ENCODE data around the gene GPRIN2. TPM values are rescaled to one million over a fixed set of nuclear protein-coding genes. Genes with fewer than 3 reads are reported as not detected.

Gene GPRIN2
- total RNA-seq, 1 donor from 2014 or later: 56.2 TPM

DNA sequence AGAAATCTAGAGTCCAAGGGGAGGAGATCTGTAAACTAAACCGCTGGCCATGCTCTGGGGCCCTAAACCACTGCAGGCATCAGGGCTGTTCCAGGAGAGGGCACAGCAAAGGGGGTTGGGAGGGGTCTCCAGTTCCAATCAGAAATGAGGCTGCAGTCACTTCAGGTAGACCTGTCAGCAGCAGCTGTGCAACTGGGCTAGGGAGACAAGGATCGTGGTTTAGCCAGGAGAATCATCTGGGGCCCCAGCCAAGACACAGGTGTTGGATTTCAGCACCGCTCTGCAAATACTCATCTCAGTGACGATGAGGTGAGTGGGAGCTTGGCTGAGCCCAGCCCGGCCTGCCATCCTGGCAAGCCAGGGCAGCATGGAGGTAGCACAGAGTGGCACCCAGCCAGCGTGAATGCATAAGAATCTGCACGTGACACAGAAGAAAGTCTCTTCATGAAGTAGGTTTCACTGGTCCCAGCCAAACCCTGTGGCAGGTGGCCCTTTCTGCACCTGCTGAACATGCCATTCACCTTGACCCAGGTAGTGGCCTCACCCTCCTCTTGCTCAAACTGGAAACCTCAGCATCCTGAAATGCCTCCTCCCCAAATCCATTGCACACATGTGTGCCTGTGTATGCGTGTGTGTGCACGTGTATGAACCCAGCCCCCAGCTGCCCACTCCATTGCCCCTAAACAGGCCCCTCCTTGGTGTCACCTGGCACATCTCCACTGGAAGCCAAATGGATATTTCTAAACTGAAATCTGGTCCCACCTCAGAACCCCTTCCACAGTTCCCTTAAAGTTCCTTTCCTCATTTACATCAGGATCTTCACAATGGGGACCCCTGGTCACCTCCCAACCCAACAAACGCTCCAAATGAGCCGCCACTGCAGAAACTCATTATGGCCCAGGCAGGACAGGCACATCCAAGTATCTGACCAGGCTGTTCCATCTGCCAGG lies 9.6 kb downstream of the GPRIN2 start:
- H3K4me1 ChIP-seq: peaks cover 4% of the 10 kb centered on the region
- intact Hi-C loops (cut with DNase I): no loop called here
- H3K27me3 ChIP-seq: no peaks in the 10 kb centered on the region
- peak; percentile 58 for ATAC-seq
- TF ChIP-seq, protein P1, sequence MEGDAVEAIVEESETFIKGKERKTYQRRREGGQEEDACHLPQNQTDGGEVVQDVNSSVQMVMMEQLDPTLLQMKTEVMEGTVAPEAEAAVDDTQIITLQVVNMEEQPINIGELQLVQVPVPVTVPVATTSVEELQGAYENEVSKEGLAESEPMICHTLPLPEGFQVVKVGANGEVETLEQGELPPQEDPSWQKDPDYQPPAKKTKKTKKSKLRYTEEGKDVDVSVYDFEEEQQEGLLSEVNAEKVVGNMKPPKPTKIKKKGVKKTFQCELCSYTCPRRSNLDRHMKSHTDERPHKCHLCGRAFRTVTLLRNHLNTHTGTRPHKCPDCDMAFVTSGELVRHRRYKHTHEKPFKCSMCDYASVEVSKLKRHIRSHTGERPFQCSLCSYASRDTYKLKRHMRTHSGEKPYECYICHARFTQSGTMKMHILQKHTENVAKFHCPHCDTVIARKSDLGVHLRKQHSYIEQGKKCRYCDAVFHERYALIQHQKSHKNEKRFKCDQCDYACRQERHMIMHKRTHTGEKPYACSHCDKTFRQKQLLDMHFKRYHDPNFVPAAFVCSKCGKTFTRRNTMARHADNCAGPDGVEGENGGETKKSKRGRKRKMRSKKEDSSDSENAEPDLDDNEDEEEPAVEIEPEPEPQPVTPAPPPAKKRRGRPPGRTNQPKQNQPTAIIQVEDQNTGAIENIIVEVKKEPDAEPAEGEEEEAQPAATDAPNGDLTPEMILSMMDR (IDR thresholded peaks at IDR 0.05): no peak
- peak overlapping the region; percentile 13 for H3K27ac ChIP-seq
- H3K36me3 ChIP-seq: no peaks in the 10 kb centered on the region
- DNase-seq: peak; percentile 91
- H3K9me3 ChIP-seq: no peaks in the 10 kb centered on the region
- no peak overlapping the region for H3K4me3 ChIP-seq

DNA sequence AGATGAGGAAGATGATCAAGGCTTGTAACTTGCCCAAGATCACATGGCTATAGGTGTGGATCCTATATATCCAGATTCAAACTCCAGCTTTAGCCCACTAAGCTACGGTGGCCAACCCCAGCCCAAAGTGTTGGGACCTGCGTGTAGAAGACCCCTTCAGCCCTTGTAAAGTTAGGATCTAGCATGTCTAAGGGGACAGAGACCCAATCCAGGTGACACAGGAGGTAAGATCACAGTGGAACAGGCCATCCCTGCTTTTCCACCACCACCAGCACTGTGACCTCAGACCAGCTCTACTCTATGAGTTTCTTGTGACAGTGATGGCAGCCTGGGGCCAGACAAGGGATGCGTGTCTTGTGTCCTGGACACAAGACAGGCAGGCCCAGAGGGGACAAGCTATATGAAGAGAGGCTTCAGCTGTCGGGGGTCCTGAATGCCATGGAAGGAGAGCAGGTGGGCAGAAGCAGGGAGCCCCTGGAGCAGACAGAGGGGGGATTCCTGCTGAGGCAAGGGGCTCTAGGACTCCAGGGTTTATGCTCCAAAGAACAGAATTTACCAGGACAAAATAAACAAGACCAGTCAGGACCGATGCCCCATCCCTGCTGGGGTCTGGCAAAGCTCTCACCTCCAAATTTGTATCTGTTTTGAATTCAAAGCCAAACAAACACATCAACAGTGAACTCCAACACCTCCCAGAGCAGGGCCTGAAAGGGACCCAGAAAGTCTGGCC lies 10.4 kb downstream of the GPRIN2 start:
- H3K36me3 ChIP-seq: no peaks in the 10 kb centered on the region
- no peak overlapping the region for H3K27ac ChIP-seq
- no peak overlapping the region for H3K4me3 ChIP-seq
- TF ChIP-seq, protein P1 (IDR thresholded peaks at IDR 0.05): no peak
- intact Hi-C loops (cut with DNase I): no loop called here
- H3K4me1 ChIP-seq: peaks cover 6% of the 10 kb centered on the region
- H3K9me3 ChIP-seq: no peaks in the 10 kb centered on the region
- H3K27me3 ChIP-seq: peaks cover 3% of the 10 kb centered on the region
- ATAC-seq (no peak), DNase-seq (peak; percentile 62)

DNA sequence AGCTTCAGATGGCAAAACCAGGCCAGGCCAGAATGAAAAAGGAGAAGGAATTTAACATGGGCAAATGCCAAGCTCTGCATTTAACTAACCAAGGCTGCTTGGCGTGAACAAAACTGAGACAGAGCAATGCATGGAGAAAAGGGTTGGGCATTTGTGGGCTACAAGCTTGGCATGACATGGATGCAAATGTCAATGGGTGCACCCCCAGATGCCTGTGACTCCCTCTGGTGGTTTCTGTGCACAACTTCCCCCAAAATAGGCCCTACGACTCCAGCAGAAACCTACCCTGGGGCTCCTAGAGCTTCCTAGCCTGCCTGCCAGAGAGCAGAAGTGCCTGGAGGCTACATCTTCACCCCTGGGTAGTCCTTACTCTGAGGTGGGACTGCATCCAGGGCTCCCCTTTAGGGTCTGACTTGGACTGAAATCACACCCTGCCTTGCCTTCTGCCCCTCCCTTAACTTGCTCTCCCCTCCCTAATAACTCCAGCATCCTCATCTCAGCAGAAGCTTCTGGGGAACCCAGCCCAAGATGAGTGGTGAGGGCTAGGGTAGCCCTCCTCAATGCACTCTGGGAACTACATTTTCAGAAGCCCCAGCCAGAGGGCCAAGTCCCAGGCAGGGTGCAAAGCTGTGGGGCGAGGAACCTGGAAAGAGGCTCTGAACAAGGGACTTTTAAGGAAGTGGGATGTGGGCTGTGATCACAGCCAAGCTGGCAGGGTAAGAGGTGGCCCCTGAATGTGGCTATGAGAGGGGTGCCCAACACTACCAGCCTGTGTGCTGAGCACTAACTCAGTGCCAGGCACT lies 11.3 kb downstream of the GPRIN2 start:
- DNase-seq: peak; percentile 65
- Histone ChIP-seq H3K36me3 (no peaks in the 10 kb centered on the region), H3K9me3 (no peaks in the 10 kb centered on the region), H3K27ac (no peak overlapping the region), H3K4me1 (peaks cover 15% of the 10 kb centered on the region), H3K27me3 (peaks cover 7% of the 10 kb centered on the region), H3K4me3 (no peak overlapping the region)
- no peak for ATAC-seq
- intact Hi-C loops (cut with DNase I): no loop called here
- TF ChIP-seq, protein P1 (IDR thresholded peaks at IDR 0.05): peak; percentile 34

DNA sequence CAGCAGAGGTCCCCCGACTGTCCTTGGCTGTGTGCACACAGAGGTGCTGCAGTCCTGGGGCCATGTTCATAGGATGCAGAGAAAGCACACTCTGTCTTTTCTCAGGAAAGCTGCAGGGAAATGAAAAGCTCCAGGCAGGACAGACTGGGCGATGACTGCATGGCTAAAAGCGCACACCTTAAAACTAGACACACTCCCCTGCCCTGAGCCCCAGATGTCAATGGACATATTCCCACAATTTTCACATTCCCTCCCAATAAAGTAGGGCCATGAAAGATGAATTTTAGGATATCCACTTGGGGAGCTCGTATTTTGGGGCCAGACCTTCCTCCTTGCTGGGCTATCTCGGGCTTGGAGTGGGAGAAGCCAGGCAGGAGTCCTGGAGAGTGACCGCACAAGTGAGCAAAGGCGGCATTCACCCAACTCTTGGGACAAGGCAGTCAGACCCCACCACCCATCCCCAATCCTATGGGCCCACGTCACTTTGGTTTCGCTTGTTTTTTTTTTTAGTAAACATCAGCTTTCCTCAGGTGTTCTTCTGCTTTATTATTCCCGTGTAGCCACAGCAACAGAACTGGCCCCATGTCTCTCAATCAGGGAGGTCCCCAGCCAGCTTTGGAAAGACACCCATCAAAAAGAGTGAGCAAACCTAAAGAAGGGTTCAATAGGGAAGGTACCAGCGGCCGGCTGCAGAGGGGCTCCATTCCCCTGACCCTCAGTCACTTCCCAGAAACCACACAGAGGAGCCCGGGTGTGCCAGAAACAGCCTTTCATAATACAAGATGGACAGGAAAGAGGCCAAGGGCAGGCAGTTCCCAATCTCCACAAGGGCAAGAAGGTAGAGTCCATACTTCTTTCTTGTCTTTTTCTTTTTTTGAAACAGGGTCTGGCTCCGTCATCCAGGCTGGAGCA lies 12.7 kb downstream of the GPRIN2 start:
- DNase-seq: peak; percentile 64
- no peaks in the 10 kb centered on the region for H3K9me3 ChIP-seq
- ATAC-seq: no peak
- H3K4me1 ChIP-seq: peaks cover 20% of the 10 kb centered on the region
- H3K27me3 ChIP-seq: peaks cover 7% of the 10 kb centered on the region
- H3K36me3 ChIP-seq: no peaks in the 10 kb centered on the region
- intact Hi-C loops (cut with DNase I): no loop called here
- H3K4me3 ChIP-seq: no peak overlapping the region
- no peak overlapping the region for H3K27ac ChIP-seq
- TF ChIP-seq, protein P1 (IDR thresholded peaks at IDR 0.05): no peak
